KMS-11 (cell line): Measurements from ENCODE around the gene SPATA3.
A peak's percentile ranks its signal among the peaks of the same experiment; 100 is the strongest.

ENCODE experiments used
- H2AFZ ChIP-seq: fragments of 200-600 bp; sonication (generic); 2 replicates; pipeline ENCODE4 v1.6.1; 2016; ENCODE audit warnings: antibody characterized with exemption, mixed run types, low read depth
- H3K27ac ChIP-seq: fragments of 200-600 bp; sonication (generic); 2 replicates; pipeline ENCODE4 v1.6.1; 2016; ENCODE audit warnings: mild to moderate bottlenecking, mixed run types
- H3K27me3 ChIP-seq: fragments of 200-600 bp; sonication (generic); 2 replicates; pipeline ENCODE4 v1.6.1; 2017; ENCODE audit warnings: mild to moderate bottlenecking, low read depth, mixed run types, moderate library complexity; ENCODE audit not compliant: insufficient read depth
- H3K36me3 ChIP-seq: fragments of 200-600 bp; sonication (generic); 2 replicates; pipeline ENCODE4 v1.6.1; 2017; ENCODE audit warnings: mild to moderate bottlenecking, mixed run types; ENCODE audit not compliant: insufficient read depth
- H3K4me1 ChIP-seq: fragments of 200-600 bp; sonication (generic); 2 replicates; pipeline ENCODE4 v1.6.1; 2016; ENCODE audit warnings: mild to moderate bottlenecking, low read depth, mixed run types; ENCODE audit not compliant: poor library complexity, severe bottlenecking
- H3K4me2 ChIP-seq: fragments of 200-600 bp; sonication (generic); 2 replicates; pipeline ENCODE4 v1.7.0; 2016; ENCODE audit warnings: mild to moderate bottlenecking, mixed run types
- H3K4me3 ChIP-seq: fragments of 200-600 bp; sonication (generic); IDR thresholded peaks from 2 replicates; pipeline ENCODE4 v1.6.1; 2017; ENCODE audit warnings: low read depth, low read length, mixed read lengths; ENCODE audit not compliant: insufficient read depth
- H3K79me2 ChIP-seq: fragments of 200-600 bp; sonication (generic); 2 replicates; pipeline ENCODE4 v1.6.1; 2016; ENCODE audit warnings: low read depth, mixed run types; ENCODE audit not compliant: insufficient read depth
- H3K9ac ChIP-seq: fragments of 200-600 bp; sonication (generic); 2 replicates; pipeline ENCODE4 v1.6.1; 2016; ENCODE audit warnings: mild to moderate bottlenecking, mixed run types
- H4K20me1 ChIP-seq: fragments of 200-600 bp; sonication (generic); 2 replicates; pipeline ENCODE4 v1.6.1; 2016; ENCODE audit warnings: mild to moderate bottlenecking, mixed run types; ENCODE audit not compliant: insufficient read depth
- TF ChIP-seq, protein P1 (sequence below): fragments of 200-600 bp; sonication (generic); conservative IDR thresholded peaks from 2 replicates; pipeline ENCODE4 v1.6.1; 2017; ENCODE audit warnings: low read depth, mild to moderate bottlenecking, antibody characterized with exemption, low read length, moderate library complexity, mixed read lengths

The SPATA3 gene

DNA sequence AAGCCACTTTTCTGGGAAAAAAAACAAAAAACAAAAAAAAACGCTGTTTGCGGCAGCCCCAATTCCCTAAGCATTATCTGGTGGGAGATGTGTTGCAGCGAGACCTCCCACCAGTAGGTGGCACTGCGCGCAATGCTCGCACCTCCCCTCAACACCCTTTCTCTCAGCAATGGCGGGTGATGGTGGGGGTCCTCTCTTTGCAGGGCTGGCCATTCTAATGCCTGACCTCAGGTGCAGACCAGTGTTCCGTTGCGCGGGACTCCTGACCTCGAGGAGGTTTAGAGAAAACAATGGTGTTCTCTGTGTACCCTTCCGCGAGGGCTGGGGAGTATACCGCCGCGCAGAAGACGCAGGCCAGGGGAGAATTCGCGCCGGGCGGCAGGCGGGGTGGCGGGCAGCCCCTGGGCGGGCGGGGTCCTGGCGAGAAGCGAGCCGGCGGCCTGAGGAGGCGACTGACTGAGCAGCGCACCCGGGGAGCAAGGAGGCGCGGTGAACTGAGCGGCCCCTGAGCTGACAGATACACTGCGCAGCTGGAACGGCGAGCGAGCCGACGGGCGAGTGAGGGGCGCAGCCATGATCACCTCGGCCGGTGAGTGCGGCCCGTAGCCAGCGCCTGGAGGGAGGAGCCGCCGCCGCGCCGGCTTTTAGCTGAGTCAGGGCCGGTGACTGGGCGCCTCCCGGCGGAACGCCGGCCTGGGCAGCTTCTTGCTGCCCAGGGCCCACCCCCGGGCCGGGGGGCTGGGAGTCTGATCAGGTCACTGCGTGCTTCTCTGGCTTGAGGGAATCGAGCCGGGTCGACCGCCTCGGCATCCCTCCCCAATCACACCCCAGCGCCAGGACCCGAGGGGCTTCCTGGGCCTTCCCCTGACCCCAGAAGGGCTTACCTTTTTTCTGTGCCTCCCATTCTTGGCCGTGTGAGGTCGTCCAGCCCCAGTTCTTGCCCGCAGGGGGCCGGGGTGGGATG, 60.8 kb downstream of the SPATA3 start, which contains the start of gene PSMD1:
PSMD1 (plus strand) TSS at position 415 of the 964 bp plus-strand sequence; CDS start at position 574, 159 bp downstream.
- H3K36me3 ChIP-seq = no peaks in the 10 kb centered on the region; the same call in 1 of the 2 replicates
- peak within 1 kb of the TSS; percentile 78 for H3K27ac ChIP-seq
- H2AFZ ChIP-seq = peak within 1 kb of the TSS; percentile 50
- H3K4me3 ChIP-seq = peak within 1 kb of the TSS; percentile 72
- peak within 1 kb of the TSS; percentile 96 for H3K9ac ChIP-seq
- peaks cover 50% of the 10 kb centered on the region for H3K79me2 ChIP-seq
- H3K27me3 ChIP-seq = no peaks in the 10 kb centered on the region
- H3K4me2 ChIP-seq = peak within 1 kb of the TSS; percentile 81
- TF ChIP-seq, protein P1, sequence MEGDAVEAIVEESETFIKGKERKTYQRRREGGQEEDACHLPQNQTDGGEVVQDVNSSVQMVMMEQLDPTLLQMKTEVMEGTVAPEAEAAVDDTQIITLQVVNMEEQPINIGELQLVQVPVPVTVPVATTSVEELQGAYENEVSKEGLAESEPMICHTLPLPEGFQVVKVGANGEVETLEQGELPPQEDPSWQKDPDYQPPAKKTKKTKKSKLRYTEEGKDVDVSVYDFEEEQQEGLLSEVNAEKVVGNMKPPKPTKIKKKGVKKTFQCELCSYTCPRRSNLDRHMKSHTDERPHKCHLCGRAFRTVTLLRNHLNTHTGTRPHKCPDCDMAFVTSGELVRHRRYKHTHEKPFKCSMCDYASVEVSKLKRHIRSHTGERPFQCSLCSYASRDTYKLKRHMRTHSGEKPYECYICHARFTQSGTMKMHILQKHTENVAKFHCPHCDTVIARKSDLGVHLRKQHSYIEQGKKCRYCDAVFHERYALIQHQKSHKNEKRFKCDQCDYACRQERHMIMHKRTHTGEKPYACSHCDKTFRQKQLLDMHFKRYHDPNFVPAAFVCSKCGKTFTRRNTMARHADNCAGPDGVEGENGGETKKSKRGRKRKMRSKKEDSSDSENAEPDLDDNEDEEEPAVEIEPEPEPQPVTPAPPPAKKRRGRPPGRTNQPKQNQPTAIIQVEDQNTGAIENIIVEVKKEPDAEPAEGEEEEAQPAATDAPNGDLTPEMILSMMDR = peak; percentile 90
- peaks cover 9% of the 10 kb centered on the region for H4K20me1 ChIP-seq
- peaks cover 50% of the 10 kb centered on the region for H3K4me1 ChIP-seq

DNA sequence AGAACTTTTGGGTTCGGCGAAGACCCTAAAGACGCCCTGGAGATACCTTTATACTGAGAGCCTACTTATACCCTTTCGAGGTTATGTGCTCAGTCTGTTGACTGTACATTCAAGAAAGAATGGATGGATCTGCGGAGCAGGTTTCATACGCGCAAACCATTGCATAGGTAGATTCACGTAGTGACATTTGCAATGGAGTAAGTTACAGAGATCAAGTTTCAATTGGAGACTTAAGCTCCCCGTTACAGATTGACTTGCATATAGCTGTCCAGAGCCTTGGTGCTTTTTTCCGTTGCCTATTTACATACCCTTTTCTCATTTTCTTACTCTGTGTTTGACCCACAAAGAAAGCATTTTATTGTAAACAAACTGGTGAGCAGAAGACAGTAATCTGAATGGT, 61.7 kb downstream of the SPATA3 start:
- Histone ChIP-seq H4K20me1 (peaks cover 9% of the 10 kb centered on the region), H3K27ac (peak overlapping the region; percentile 78), H2AFZ (0 out of 2 replicates have a peak overlapping the region, but pooled peaks have one; percentile 50), H3K4me3 (peak overlapping the region; percentile 72), H3K36me3 (no peaks in the 10 kb centered on the region; the same call in 1 of the 2 replicates), H3K4me2 (peak overlapping the region; percentile 81), H3K4me1 (peaks cover 42% of the 10 kb centered on the region), H3K79me2 (peaks cover 58% of the 10 kb centered on the region), H3K9ac (peak overlapping the region; percentile 96), H3K27me3 (no peaks in the 10 kb centered on the region)
- TF ChIP-seq, protein P1 = no peak
